HepG2 (cell line): ENCODE measurements around the gene PCSK7. TPM values are rescaled to one million over a fixed set of nuclear protein-coding genes. Genes with fewer than 3 reads are reported as not detected.

Source experiments
- AGO1 ChIP-seq: fragments of 200-400 bp; formaldehyde crosslinking; IDR thresholded peaks from 2 replicates; pipeline ENCODE4 v1.6.1; 2017; ENCODE audit warnings: mild to moderate bottlenecking, low read depth, low read length, moderate library complexity; ENCODE audit not compliant: poor library complexity, severe bottlenecking
- CREM ChIP-seq, 2 experiments: sonication (generic) in 1 of 2; formaldehyde crosslinking in 1 of 2; IDR thresholded peaks; 2 replicates each; pipeline versions ENCODE4 v1.4.0 to v1.6.1; 2016 to 2020; ENCODE audit warnings: antibody characterized with exemption in 1 of 2, mild to moderate bottlenecking in 1 of 2, missing genetic modification reagents in 1 of 2
- NFRKB ChIP-seq: fragments of 450-650 bp; IDR thresholded peaks from 2 replicates; pipeline ENCODE4 v1.6.1; 2017
- NR2F2 ChIP-seq: IDR thresholded peaks from 2 replicates; pipeline ENCODE4 v1.6.1; 2012; ENCODE audit warnings: low read depth, inconsistent platforms, borderline replicate concordance
- RFX5 ChIP-seq: IDR thresholded peaks from 2 replicates; pipeline ENCODE4 v1.6.1; 2011; ENCODE audit warnings: low read depth, low read length, improper control_type of control experiment
- SKI ChIP-seq: fragments of 450-650 bp; IDR thresholded peaks from one replicate; pipeline ENCODE4 v1.6.1; 2018; ENCODE audit warnings: mild to moderate bottlenecking; ENCODE audit not compliant: partially characterized antibody
- SMAD1 ChIP-seq: sonication (generic); formaldehyde crosslinking; IDR thresholded peaks from 2 replicates; pipeline ENCODE4 v1.4.0; 2020; ENCODE audit warnings: missing genetic modification reagents, low read depth, mild to moderate bottlenecking, borderline replicate concordance
- ZBTB1 ChIP-seq: sonication (generic); formaldehyde crosslinking; IDR thresholded peaks from 2 replicates; pipeline ENCODE4 v1.4.0; 2020; ENCODE audit warnings: missing genetic modification reagents, borderline replicate concordance
- ZNF3 ChIP-seq: IDR thresholded peaks from 2 replicates; pipeline ENCODE4 v1.7.0; 2017; ENCODE audit warnings: inconsistent platforms
- ZNF367 ChIP-seq: sonication (generic); formaldehyde crosslinking; IDR thresholded peaks from 2 replicates; pipeline ENCODE4 v1.4.0; 2020; ENCODE audit warnings: missing genetic modification reagents, borderline replicate concordance
- ZNF552 ChIP-seq: sonication (generic); formaldehyde crosslinking; IDR thresholded peaks from 2 replicates; pipeline ENCODE4 v1.9.0; 2022; ENCODE audit warnings: missing genetic modification reagents, mild to moderate bottlenecking, borderline replicate concordance
- ZNF724P ChIP-seq: sonication (generic); formaldehyde crosslinking; IDR thresholded peaks from 2 replicates; pipeline ENCODE4 v1.8.0; 2022; ENCODE audit warnings: missing genetic modification reagents, borderline replicate concordance
- ZNF781 ChIP-seq: sonication (generic); formaldehyde crosslinking; IDR thresholded peaks from 2 replicates; pipeline ENCODE4 v1.5.1; 2020; ENCODE audit warnings: borderline replicate concordance, mild to moderate bottlenecking, missing genetic modification reagents; ENCODE audit errors: not compliant biosample characterization
- ZSCAN29 ChIP-seq: sonication (generic); formaldehyde crosslinking; conservative IDR thresholded peaks from 2 replicates; pipeline ENCODE4 v1.4.0; 2020; ENCODE audit warnings: mild to moderate bottlenecking, missing genetic modification reagents
- polyA plus RNA-seq, 8 experiments: library from polyadenylated mRNA; depleted of rRNA in 3 of 8; stranded (reverse) in 7 of 8; unstranded in 1 of 8; fragments of >200 nt; fragmentation: Illumina TruSeq in 4 of 8; extraction: Trizol in 4 of 8; gene quantifications; 2 replicates each; pipeline versions ENCODE4 v1.2.1 to v1.2.3, GENCODE V29; 2011 to 2016; ENCODE audit warnings: low read depth in 4 of 8, missing spikeins in 1 of 8, mixed read lengths in 1 of 8; ENCODE audit not compliant: insufficient read depth in 1 of 8
- total RNA-seq, 5 experiments: library from RNA; depleted of rRNA; stranded (reverse); fragments of >200 nt; fragmentation: Illumina TruSeq; extraction: Trizol; gene quantifications; 2 replicates each; pipeline ENCODE4 v1.2.3, GENCODE V29; 2016; ENCODE audit warnings: low read depth in 1 of 5
- TF ChIP-seq, protein P1 (sequence below): IDR thresholded peaks from 2 replicates; pipeline ENCODE4 v1.6.1; 2016; ENCODE audit warnings: missing compliant biosample characterization, missing genetic modification reagents, borderline replicate concordance
- TF ChIP-seq, protein P2 (sequence below): sonication (generic); formaldehyde crosslinking; IDR thresholded peaks from 2 replicates; pipeline ENCODE4 v1.4.0; 2020; ENCODE audit warnings: missing genetic modification reagents
- TF ChIP-seq, protein P3 (sequence below): sonication (generic); formaldehyde crosslinking; IDR thresholded peaks from 2 replicates; pipeline ENCODE4 v1.4.0; 2020; ENCODE audit warnings: mild to moderate bottlenecking, missing genetic modification reagents
- TF ChIP-seq, protein P4 (sequence below): sonication (generic); formaldehyde crosslinking; IDR thresholded peaks from 2 replicates; pipeline ENCODE4 v1.8.0; 2022; ENCODE audit warnings: mild to moderate bottlenecking, missing genetic modification reagents
- TF ChIP-seq, protein P5 (sequence below): sonication (generic); formaldehyde crosslinking; IDR thresholded peaks from 2 replicates; pipeline ENCODE4 v1.8.1; 2023; ENCODE audit warnings: mild to moderate bottlenecking, moderate library complexity, missing genetic modification reagents

The PCSK7 gene
- total and polyA plus RNA-seq, 2 of the 13 experiments (the other 11 are each of a cell fraction or from before 2014, with no cell fraction given), result 13.4 to 13.8 TPM

DNA sequence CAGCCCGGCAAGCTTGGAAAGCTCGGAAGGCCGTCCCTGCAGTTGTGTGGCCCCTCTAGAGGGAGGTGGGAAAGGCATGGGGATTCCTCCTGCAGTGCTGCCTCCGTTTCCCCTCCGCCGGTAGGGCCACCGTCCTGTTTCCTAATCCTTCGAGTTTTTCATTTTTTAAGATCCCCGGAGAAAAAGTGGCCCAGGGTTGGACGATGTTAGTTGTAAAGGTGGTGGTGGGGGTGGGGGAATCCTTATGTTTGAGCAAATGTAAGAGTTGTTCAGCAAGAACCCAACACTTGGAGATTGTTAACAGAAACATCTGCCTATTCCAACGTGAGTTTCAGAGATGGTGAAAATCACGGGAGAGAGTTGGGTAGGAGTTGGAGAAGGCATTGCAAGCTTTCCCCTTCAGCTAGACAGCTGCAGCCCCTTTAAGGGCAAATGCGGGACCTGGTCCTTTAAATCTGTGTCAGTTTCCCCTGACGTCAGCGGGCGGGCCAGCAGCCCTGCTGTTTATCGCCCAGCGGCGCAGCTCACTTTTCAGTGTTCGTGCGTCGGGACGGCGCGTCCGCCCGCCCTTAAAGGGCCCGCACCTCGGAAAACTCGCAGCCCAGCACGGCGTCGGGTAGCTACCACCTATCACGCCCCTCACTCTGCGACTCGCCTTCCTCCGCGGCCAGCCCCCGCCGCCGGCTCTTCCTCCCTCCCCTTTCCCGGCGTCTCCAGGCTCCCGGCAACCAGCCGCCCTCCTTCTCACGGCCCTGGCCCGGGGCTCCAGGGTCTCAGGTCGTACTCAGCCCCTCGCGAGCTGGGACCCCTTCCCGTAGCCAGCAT lies 53.5 kb downstream of the PCSK7 start, which contains the start of gene SIDT2 (continued):
- no peak for TF ChIP-seq ZBTB1 (CRISPR knock-in tag)
- TF ChIP-seq, protein P1, sequence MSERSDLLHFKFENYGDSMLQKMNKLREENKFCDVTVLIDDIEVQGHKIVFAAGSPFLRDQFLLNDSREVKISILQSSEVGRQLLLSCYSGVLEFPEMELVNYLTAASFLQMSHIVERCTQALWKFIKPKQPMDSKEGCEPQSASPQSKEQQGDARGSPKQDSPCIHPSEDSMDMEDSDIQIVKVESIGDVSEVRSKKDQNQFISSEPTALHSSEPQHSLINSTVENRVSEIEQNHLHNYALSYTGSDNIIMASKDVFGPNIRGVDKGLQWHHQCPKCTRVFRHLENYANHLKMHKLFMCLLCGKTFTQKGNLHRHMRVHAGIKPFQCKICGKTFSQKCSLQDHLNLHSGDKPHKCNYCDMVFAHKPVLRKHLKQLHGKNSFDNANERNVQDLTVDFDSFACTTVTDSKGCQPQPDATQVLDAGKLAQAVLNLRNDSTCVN (CRISPR knock-in tag), result no peak
- no peak for TF ChIP-seq NFRKB
- TF ChIP-seq SMAD1 (CRISPR knock-in tag), result 0 out of 2 replicates have a peak, but pooled peaks have one; percentile 9
- TF ChIP-seq ZNF552 (CRISPR knock-in tag), result no peak
- TF ChIP-seq ZNF724P, result no peak
- peak; percentile 53 for TF ChIP-seq SKI
- TF ChIP-seq ZNF367 (CRISPR knock-in tag), result no peak
- no peak for TF ChIP-seq NR2F2
- TF ChIP-seq AGO1, result no peak
- TF ChIP-seq, protein P2, sequence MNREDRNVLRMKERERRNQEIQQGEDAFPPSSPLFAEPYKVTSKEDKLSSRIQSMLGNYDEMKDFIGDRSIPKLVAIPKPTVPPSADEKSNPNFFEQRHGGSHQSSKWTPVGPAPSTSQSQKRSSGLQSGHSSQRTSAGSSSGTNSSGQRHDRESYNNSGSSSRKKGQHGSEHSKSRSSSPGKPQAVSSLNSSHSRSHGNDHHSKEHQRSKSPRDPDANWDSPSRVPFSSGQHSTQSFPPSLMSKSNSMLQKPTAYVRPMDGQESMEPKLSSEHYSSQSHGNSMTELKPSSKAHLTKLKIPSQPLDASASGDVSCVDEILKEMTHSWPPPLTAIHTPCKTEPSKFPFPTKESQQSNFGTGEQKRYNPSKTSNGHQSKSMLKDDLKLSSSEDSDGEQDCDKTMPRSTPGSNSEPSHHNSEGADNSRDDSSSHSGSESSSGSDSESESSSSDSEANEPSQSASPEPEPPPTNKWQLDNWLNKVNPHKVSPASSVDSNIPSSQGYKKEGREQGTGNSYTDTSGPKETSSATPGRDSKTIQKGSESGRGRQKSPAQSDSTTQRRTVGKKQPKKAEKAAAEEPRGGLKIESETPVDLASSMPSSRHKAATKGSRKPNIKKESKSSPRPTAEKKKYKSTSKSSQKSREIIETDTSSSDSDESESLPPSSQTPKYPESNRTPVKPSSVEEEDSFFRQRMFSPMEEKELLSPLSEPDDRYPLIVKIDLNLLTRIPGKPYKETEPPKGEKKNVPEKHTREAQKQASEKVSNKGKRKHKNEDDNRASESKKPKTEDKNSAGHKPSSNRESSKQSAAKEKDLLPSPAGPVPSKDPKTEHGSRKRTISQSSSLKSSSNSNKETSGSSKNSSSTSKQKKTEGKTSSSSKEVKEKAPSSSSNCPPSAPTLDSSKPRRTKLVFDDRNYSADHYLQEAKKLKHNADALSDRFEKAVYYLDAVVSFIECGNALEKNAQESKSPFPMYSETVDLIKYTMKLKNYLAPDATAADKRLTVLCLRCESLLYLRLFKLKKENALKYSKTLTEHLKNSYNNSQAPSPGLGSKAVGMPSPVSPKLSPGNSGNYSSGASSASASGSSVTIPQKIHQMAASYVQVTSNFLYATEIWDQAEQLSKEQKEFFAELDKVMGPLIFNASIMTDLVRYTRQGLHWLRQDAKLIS (CRISPR knock-in tag), result no peak
- TF ChIP-seq RFX5, result no peak
- TF ChIP-seq, protein P3, sequence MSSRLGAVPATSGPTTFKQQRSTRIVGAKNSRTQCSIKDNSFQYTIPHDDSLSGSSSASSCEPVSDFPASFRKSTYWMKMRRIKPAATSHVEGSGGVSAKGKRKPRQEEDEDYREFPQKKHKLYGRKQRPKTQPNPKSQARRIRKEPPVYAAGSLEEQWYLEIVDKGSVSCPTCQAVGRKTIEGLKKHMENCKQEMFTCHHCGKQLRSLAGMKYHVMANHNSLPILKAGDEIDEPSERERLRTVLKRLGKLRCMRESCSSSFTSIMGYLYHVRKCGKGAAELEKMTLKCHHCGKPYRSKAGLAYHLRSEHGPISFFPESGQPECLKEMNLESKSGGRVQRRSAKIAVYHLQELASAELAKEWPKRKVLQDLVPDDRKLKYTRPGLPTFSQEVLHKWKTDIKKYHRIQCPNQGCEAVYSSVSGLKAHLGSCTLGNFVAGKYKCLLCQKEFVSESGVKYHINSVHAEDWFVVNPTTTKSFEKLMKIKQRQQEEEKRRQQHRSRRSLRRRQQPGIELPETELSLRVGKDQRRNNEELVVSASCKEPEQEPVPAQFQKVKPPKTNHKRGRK (CRISPR knock-in tag), result no peak
- TF ChIP-seq ZNF3 (CRISPR knock-in tag), result no peak
- TF ChIP-seq, protein P4, sequence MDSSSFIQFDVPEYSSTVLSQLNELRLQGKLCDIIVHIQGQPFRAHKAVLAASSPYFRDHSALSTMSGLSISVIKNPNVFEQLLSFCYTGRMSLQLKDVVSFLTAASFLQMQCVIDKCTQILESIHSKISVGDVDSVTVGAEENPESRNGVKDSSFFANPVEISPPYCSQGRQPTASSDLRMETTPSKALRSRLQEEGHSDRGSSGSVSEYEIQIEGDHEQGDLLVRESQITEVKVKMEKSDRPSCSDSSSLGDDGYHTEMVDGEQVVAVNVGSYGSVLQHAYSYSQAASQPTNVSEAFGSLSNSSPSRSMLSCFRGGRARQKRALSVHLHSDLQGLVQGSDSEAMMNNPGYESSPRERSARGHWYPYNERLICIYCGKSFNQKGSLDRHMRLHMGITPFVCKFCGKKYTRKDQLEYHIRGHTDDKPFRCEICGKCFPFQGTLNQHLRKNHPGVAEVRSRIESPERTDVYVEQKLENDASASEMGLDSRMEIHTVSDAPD, result no peak
- TF ChIP-seq, protein P5, sequence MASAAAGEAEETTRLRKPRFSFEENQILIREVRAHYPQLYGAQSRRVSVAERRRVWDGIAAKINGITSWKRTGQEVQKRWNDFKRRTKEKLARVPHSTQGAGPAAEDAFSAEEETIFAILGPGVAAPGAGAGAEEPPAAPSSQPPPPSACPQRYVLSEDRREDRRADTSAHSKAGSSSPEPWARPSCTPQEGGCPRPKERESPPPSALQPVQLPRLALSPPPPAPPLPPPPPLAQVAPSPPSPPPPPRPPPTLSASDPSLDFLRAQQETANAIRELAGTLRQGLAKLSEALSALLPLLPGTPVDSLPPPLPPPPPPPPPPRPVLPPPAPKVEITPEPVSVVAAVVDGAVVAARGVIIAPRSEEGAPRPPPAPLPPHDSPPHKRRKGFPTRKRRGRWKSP (CRISPR knock-in tag), result peak; percentile 75; the same call in 1 of the 2 replicates
- peak; percentile 87 for TF ChIP-seq CREM (IDR thresholded peaks at IDR 0.05)
- TF ChIP-seq CREM (CRISPR knock-in tag; IDR thresholded peaks at IDR 0.05), result no peak
- 0 out of 2 replicates have a peak, but pooled peaks have one; percentile 35 for TF ChIP-seq ZSCAN29 (CRISPR knock-in tag)
- peak; percentile 26 for TF ChIP-seq ZNF781 (CRISPR knock-in tag)
